ENCODE measurements around the gene TATDN2. TPM values are rescaled to one million over a fixed set of nuclear protein-coding genes. Genes with fewer than 3 reads are reported as not detected.

Gene TATDN2
- total RNA-seq, 1 experiment from 2014 or later = 34.2 TPM

- TF ChIP-seq CTCF (IDR thresholded peaks at IDR 0.05; ENCODE audit: unreplicated experiment) = no peak
- BruUV-seq (replicated peaks) = no TSS peak
- DNase-seq = no peak
- H3K4me3 Mint-ChIP-seq (ENCODE audit: low read depth, unreplicated experiment) = no peak overlapping the region
- CTCF ChIA-PET = no interaction called here
- peaks cover 48% of the 10 kb centered on the region for H3K36me3 Mint-ChIP-seq (ENCODE audit: insufficient read depth, unreplicated experiment)
- no peaks in the 10 kb centered on the region for H3K9me3 Mint-ChIP-seq (ENCODE audit: low read depth, unreplicated experiment)
- peaks cover 19% of the 10 kb centered on the region for H3K4me1 Mint-ChIP-seq (ENCODE audit: low read depth, unreplicated experiment)
- intact Hi-C loops (cut with micrococcal nuclease; ENCODE audit: unreplicated experiment) = no loop called here
- H3K27me3 Mint-ChIP-seq (ENCODE audit: unreplicated experiment) = no peaks in the 10 kb centered on the region
- H3K27ac Mint-ChIP-seq (ENCODE audit: unreplicated experiment) = no peak overlapping the region
Observed at GRCh38 chr3:10273702-10274305, 25.5 kb downstream of the TATDN2 start.

GRCh38 chr3:10274601-10275000, 26.3 kb downstream of the TATDN2 start:
- no peak for DNase-seq
- Mint-ChIP-seq H3K27me3 (ENCODE audit: unreplicated experiment) (no peaks in the 10 kb centered on the region), H3K9me3 (ENCODE audit: low read depth, unreplicated experiment) (no peaks in the 10 kb centered on the region), H3K4me1 (ENCODE audit: low read depth, unreplicated experiment) (peaks cover 19% of the 10 kb centered on the region), H3K4me3 (ENCODE audit: low read depth, unreplicated experiment) (no peak overlapping the region), H3K36me3 (ENCODE audit: insufficient read depth, unreplicated experiment) (peaks cover 50% of the 10 kb centered on the region), H3K27ac (ENCODE audit: unreplicated experiment) (no peak overlapping the region)
- TF ChIP-seq CTCF (IDR thresholded peaks at IDR 0.05; ENCODE audit: unreplicated experiment) = no peak
- intact Hi-C loops (cut with micrococcal nuclease; ENCODE audit: unreplicated experiment) = no loop called here
- no TSS peak for BruUV-seq (replicated peaks)
- CTCF ChIA-PET = interaction anchor here (0.6 to 0.7 kb wide), 2 partner anchors 16 to 223 kb away, joined by 3 to 4 read pairs; no protein-coding TSS in a partner anchor

GRCh38 chr3:10277115-10277625, 28.9 kb downstream of the TATDN2 start:
- no peaks in the 10 kb centered on the region for H3K9me3 Mint-ChIP-seq (ENCODE audit: low read depth, unreplicated experiment)
- CTCF ChIA-PET = no interaction called here

GRCh38 chr3:10278501-10278900, 30.2 kb downstream of the TATDN2 start:
- H3K9me3 Mint-ChIP-seq (ENCODE audit: low read depth, unreplicated experiment) = no peaks in the 10 kb centered on the region
- H3K4me1 Mint-ChIP-seq (ENCODE audit: low read depth, unreplicated experiment) = peaks cover 9% of the 10 kb centered on the region
- no peak overlapping the region for H3K4me3 Mint-ChIP-seq (ENCODE audit: low read depth, unreplicated experiment)
- CTCF ChIA-PET = interaction anchor here (0.5 to 0.6 kb wide), 2 partner anchors 29 to 260 kb away, joined by 3 read pairs; no protein-coding TSS in a partner anchor
- H3K27me3 Mint-ChIP-seq (ENCODE audit: unreplicated experiment) = no peaks in the 10 kb centered on the region
- no peak for TF ChIP-seq CTCF (IDR thresholded peaks at IDR 0.05; ENCODE audit: unreplicated experiment)
- no TSS peak for BruUV-seq (replicated peaks)
- H3K36me3 Mint-ChIP-seq (ENCODE audit: insufficient read depth, unreplicated experiment) = peaks cover 29% of the 10 kb centered on the region
- no peak for DNase-seq
- no peak overlapping the region for H3K27ac Mint-ChIP-seq (ENCODE audit: unreplicated experiment)
- intact Hi-C loops (cut with micrococcal nuclease; ENCODE audit: unreplicated experiment) = no loop called here

More at GRCh38 chr3:10277115-10277625, 28.9 kb downstream of the TATDN2 start:
- BruUV-seq (replicated peaks) = no TSS peak
- no peak for TF ChIP-seq CTCF (IDR thresholded peaks at IDR 0.05; ENCODE audit: unreplicated experiment)
- H3K27me3 Mint-ChIP-seq (ENCODE audit: unreplicated experiment) = no peaks in the 10 kb centered on the region
- peaks cover 19% of the 10 kb centered on the region for H3K4me1 Mint-ChIP-seq (ENCODE audit: low read depth, unreplicated experiment)
- DNase-seq = no peak
- no peak overlapping the region for H3K4me3 Mint-ChIP-seq (ENCODE audit: low read depth, unreplicated experiment)
- H3K27ac Mint-ChIP-seq (ENCODE audit: unreplicated experiment) = no peak overlapping the region
- H3K36me3 Mint-ChIP-seq (ENCODE audit: insufficient read depth, unreplicated experiment) = peaks cover 33% of the 10 kb centered on the region
- intact Hi-C loops (cut with micrococcal nuclease; ENCODE audit: unreplicated experiment) = no loop called here
